ENCODE results near the gene TGFBR2. TPM values are rescaled to one million over a fixed set of nuclear protein-coding genes. Genes with fewer than 3 reads are reported as not detected.

TGFBR2 gene
- total and polyA plus RNA-seq, 2 of the 13 experiments (the other 11 are each of a cell fraction or from before 2014, with no cell fraction given) = 82.2 to 187 TPM

DNA sequence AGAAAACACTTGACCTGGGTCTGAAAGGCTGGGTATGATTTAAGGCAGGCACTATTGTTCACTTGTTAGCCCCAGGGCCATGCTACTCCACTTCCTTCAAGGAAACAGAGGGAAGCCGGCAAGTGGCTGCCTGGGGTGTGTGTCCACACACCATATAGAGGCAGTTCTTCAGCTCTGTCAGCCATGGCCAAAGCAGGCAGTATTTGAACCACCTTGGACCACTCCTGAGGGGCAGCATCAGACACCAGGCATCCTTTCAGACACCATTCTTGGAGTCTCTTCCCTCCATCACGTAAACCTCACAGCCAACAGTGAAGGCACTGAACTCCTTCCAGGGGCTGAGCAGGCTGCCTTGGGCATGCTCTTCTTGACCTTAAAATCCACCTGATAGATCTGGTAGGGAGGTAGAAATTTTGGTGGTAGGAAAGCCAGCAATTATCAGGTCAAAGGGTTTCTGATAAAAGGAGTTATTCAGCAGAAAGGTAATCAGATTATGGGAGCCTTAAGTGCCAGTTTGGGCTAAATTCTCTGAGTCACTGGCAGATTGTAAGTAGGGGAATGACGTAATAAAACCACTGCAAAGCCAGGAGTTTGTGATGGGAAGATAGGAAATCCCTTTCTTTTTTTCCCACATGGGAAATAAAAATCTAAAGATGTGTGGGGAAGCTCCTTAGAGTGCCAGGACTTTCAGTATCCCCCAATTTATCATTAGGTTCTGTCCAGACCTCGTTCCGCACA, 20.2 kb downstream of the TGFBR2 start (continued):
- TF ChIP-seq MAZ (IDR thresholded peaks at IDR 0.05; ENCODE audit: borderline replicate concordance, low read depth, low read length) = no peak
- no peak for TF ChIP-seq MAZ (CRISPR knock-in tag; IDR thresholded peaks at IDR 0.05; ENCODE audit: low read depth)
- no peak for TF ChIP-seq TSC22D2 (CRISPR knock-in tag; IDR thresholded peaks at IDR 0.05; ENCODE audit: borderline replicate concordance)
- TF ChIP-seq, protein P1, sequence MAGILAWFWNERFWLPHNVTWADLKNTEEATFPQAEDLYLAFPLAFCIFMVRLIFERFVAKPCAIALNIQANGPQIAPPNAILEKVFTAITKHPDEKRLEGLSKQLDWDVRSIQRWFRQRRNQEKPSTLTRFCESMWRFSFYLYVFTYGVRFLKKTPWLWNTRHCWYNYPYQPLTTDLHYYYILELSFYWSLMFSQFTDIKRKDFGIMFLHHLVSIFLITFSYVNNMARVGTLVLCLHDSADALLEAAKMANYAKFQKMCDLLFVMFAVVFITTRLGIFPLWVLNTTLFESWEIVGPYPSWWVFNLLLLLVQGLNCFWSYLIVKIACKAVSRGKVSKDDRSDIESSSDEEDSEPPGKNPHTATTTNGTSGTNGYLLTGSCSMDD (CRISPR knock-in tag; IDR thresholded peaks at IDR 0.05) = no peak
- TF ChIP-seq ZNF792 (CRISPR knock-in tag; IDR thresholded peaks at IDR 0.05) = no peak
- TF ChIP-seq NFYC (CRISPR knock-in tag; IDR thresholded peaks at IDR 0.05) = no peak
- TF ChIP-seq U2AF2 (IDR thresholded peaks at IDR 0.05; ENCODE audit: low read depth, low read length) = no peak
- TF ChIP-seq PAF1 (CRISPR knock-in tag; IDR thresholded peaks at IDR 0.05) = no peak
- TF ChIP-seq, protein P2, sequence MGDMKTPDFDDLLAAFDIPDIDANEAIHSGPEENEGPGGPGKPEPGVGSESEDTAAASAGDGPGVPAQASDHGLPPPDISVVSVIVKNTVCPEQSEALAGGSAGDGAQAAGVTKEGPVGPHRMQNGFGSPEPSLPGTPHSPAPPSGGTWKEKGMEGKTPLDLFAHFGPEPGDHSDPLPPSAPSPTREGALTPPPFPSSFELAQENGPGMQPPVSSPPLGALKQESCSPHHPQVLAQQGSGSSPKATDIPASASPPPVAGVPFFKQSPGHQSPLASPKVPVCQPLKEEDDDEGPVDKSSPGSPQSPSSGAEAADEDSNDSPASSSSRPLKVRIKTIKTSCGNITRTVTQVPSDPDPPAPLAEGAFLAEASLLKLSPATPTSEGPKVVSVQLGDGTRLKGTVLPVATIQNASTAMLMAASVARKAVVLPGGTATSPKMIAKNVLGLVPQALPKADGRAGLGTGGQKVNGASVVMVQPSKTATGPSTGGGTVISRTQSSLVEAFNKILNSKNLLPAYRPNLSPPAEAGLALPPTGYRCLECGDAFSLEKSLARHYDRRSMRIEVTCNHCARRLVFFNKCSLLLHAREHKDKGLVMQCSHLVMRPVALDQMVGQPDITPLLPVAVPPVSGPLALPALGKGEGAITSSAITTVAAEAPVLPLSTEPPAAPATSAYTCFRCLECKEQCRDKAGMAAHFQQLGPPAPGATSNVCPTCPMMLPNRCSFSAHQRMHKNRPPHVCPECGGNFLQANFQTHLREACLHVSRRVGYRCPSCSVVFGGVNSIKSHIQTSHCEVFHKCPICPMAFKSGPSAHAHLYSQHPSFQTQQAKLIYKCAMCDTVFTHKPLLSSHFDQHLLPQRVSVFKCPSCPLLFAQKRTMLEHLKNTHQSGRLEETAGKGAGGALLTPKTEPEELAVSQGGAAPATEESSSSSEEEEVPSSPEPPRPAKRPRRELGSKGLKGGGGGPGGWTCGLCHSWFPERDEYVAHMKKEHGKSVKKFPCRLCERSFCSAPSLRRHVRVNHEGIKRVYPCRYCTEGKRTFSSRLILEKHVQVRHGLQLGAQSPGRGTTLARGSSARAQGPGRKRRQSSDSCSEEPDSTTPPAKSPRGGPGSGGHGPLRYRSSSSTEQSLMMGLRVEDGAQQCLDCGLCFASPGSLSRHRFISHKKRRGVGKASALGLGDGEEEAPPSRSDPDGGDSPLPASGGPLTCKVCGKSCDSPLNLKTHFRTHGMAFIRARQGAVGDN (CRISPR knock-in tag; IDR thresholded peaks at IDR 0.05) = peak; percentile 34; the same call in 1 of the 2 replicates
- TF ChIP-seq SRY (CRISPR knock-in tag; IDR thresholded peaks at IDR 0.05) = peak; percentile 8; the same call in 1 of the 2 replicates
- no peak for TF ChIP-seq ZNF569 (CRISPR knock-in tag; IDR thresholded peaks at IDR 0.05; ENCODE audit: borderline replicate concordance)
- no peak for TF ChIP-seq RELA (CRISPR knock-in tag; IDR thresholded peaks at IDR 0.05)
- peak; percentile 52; the same call in 1 of the 2 replicates for TF ChIP-seq ATF7 (IDR thresholded peaks at IDR 0.05)
- TF ChIP-seq ATF7 (CRISPR knock-in tag; IDR thresholded peaks at IDR 0.05) = no peak
- TF ChIP-seq SMAD9 (CRISPR knock-in tag; IDR thresholded peaks at IDR 0.05) = 0 out of 2 replicates have a peak, but pooled peaks have one; percentile 58
- no peak for TF ChIP-seq YEATS4 (CRISPR knock-in tag; IDR thresholded peaks at IDR 0.05; ENCODE audit: borderline replicate concordance)

Measured in HepG2 (cell line).